Measurements from ENCODE around the gene HOGA1. TPM values are rescaled to one million over a fixed set of nuclear protein-coding genes. Genes with fewer than 3 reads are reported as not detected.

Gene HOGA1
- total RNA-seq, 1 experiment from 2014 or later, result 0.15 TPM

- no peak overlapping the region for H3K4me3 Mint-ChIP-seq
- ChIA-PET POLR2A (no interaction called here), CTCF (interaction anchor here (0.7 to 10.3 kb wide), 6 partner anchors 12 to 83 kb away, joined by 3 to 177 read pairs (median 4); partner anchors contain the start of gene UBTD1)
- no peak for TF ChIP-seq ZNF425 (CRISPR knock-in tag; conservative IDR thresholded peaks at IDR 0.05)
- TF ChIP-seq ZMAT4 (CRISPR knock-in tag; IDR thresholded peaks at IDR 0.05), result no peak
- TF ChIP-seq RELA (CRISPR knock-in tag; IDR thresholded peaks at IDR 0.05; ENCODE audit: borderline replicate concordance), result no peak
- TF ChIP-seq HMGXB4 (CRISPR knock-in tag; IDR thresholded peaks at IDR 0.05), result no peak
- TF ChIP-seq AR (CRISPR knock-in tag; IDR thresholded peaks at IDR 0.05), result no peak
- TF ChIP-seq MAX (CRISPR knock-in tag; IDR thresholded peaks at IDR 0.05), result no peak
- no peak for TF ChIP-seq ZNF219 (CRISPR knock-in tag; IDR thresholded peaks at IDR 0.05; ENCODE audit: borderline replicate concordance)
- no peak for TF ChIP-seq GRHL2 (CRISPR knock-in tag; IDR thresholded peaks at IDR 0.05; ENCODE audit: insufficient replicate concordance, severe bottlenecking)
- TF ChIP-seq MLX (CRISPR knock-in tag; IDR thresholded peaks at IDR 0.05), result no peak
- no peak for TF ChIP-seq ELF4 (CRISPR knock-in tag; IDR thresholded peaks at IDR 0.05; ENCODE audit: low read depth)
- TF ChIP-seq ZNF263 (CRISPR knock-in tag; IDR thresholded peaks at IDR 0.05; ENCODE audit: low read depth), result no peak
- TF ChIP-seq FOXJ3 (CRISPR knock-in tag; IDR thresholded peaks at IDR 0.05; ENCODE audit: borderline replicate concordance), result no peak
- TF ChIP-seq MYBL2 (CRISPR knock-in tag; IDR thresholded peaks at IDR 0.05), result no peak
- TF ChIP-seq CBFB (CRISPR knock-in tag; IDR thresholded peaks at IDR 0.05; ENCODE audit: low read depth), result no peak
- no peak for TF ChIP-seq AFF4 (CRISPR knock-in tag; IDR thresholded peaks at IDR 0.05; ENCODE audit: borderline replicate concordance)
- no peak for TF ChIP-seq HMGA2 (CRISPR knock-in tag; IDR thresholded peaks at IDR 0.05)
- TF ChIP-seq PRDM15 (CRISPR knock-in tag; IDR thresholded peaks at IDR 0.05), result no peak
- TF ChIP-seq ZNF317 (CRISPR knock-in tag; IDR thresholded peaks at IDR 0.05; ENCODE audit: borderline replicate concordance, low read depth), result no peak
Measured at GRCh38 chr10:97546456-97547270, 37.5 kb upstream of the HOGA1 start.

More at GRCh38 chr10:97546456-97547270, 37.5 kb upstream of the HOGA1 start:
- H3K4me1 Mint-ChIP-seq, result peaks cover 43% of the 10 kb centered on the region
- H3K27me3 Mint-ChIP-seq (ENCODE audit: low read depth), result no peaks in the 10 kb centered on the region
- H3K27ac Mint-ChIP-seq, result peak overlapping the region; percentile 88
- no peaks in the 10 kb centered on the region for H3K36me3 Mint-ChIP-seq
- no peak for ATAC-seq
- no peaks in the 10 kb centered on the region for H3K9me3 Mint-ChIP-seq
- DNase-seq (ENCODE audit: low spot score), result no peak
